Activated naive CD4-positive, alpha-beta T cell treated with anti-CD3 and anti-CD28 coated beads, Interleukin-2, amount 10 ng/mL, durations not matched to agents 7 days and 5 days (primary cell): ENCODE data around the gene GNA12.
"Not testable (repeated sequence)": the region's sequence is repeated elsewhere in the genome, so short reads cannot be mapped to it uniquely, and the experiment has no call there.

Source experiments
- CTCF ChIA-PET: fragments of 350-600 bp; sonication (Branson Sonifier 250); formaldehyde crosslinking; loops from one replicate; lab custom pipeline; 2021; ENCODE audit warnings: antibody characterized with exemption; lab: Charles Lee
- DNase-seq: peaks from one replicate; pipeline ENCODE4 v3.0.0-alpha.2; 2020
- H3K27ac Mint-ChIP-seq: one replicate; pipeline ENCODE4 v1.8.0; 2021; ENCODE audit warnings: mild to moderate bottlenecking, moderate library complexity, mixed read lengths
- H3K27me3 Mint-ChIP-seq: one replicate; pipeline ENCODE4 v1.8.0; 2021; ENCODE audit warnings: mild to moderate bottlenecking, mixed read lengths
- H3K36me3 Mint-ChIP-seq: one replicate; pipeline ENCODE4 v1.8.0; 2021; ENCODE audit warnings: mixed read lengths
- H3K4me1 Mint-ChIP-seq: one replicate; pipeline ENCODE4 v1.8.0; 2021; ENCODE audit warnings: mixed read lengths
- H3K4me3 Mint-ChIP-seq: one replicate; pipeline ENCODE4 v1.8.0; 2021; ENCODE audit warnings: mild to moderate bottlenecking, moderate library complexity, mixed read lengths
- H3K9me3 Mint-ChIP-seq: one replicate; pipeline ENCODE4 v1.8.0; 2021; ENCODE audit warnings: mixed read lengths

Gene GNA12

DNA sequence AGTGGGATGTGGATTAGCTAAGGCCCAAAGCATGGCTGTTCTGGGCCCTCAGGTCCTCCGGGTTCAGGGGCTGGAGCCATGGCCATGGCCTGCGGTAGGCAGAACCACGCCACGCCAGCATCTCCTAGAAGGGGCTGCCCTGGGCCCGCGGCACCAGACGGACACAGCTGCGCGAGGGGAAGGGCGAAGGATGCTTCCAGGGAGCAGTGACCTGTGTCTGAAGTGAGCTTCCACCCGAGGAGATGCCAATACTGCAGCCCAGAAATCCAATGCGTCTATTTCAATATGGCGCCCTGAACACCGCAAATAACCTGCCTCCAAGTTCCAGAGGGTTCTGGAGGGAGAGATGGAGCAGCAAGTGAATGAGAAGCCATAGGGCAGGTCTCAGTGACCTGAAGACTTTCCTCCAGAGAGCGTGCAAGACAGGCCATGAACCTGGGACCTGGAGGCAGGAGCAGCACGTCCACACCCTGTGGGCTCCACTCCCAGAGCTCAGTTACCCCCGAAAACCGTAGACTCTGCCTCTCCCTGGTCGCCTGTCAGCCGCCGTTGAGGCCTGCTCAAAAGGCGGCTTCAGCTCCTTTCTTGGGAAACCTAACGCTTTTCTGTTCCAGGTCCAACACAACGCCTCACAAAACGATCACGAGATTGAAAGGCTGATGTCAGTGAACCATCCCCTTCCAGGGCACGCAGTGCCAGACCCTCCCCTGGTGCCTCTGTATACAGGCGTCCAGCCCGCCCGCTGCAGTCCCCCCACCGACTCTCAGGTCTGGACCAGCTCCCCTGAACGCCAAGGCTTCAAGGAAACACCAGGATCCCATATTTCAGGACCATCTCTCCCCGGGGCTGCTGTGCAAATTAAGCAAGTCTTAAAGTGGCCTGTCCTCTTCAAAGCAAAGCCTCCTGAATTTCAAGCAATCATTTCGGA lies 118.7 kb downstream of the GNA12 start:
- H3K4me3 Mint-ChIP-seq: no peak overlapping the region
- no peaks in the 10 kb centered on the region for H3K9me3 Mint-ChIP-seq
- no peak overlapping the region for H3K27ac Mint-ChIP-seq
- peaks cover 2% of the 10 kb centered on the region for H3K36me3 Mint-ChIP-seq
- DNase-seq: no peak
- CTCF ChIA-PET: no interaction called here
- H3K4me1 Mint-ChIP-seq: peaks cover 7% of the 10 kb centered on the region
- H3K27me3 Mint-ChIP-seq: peaks cover 6% of the 10 kb centered on the region

DNA sequence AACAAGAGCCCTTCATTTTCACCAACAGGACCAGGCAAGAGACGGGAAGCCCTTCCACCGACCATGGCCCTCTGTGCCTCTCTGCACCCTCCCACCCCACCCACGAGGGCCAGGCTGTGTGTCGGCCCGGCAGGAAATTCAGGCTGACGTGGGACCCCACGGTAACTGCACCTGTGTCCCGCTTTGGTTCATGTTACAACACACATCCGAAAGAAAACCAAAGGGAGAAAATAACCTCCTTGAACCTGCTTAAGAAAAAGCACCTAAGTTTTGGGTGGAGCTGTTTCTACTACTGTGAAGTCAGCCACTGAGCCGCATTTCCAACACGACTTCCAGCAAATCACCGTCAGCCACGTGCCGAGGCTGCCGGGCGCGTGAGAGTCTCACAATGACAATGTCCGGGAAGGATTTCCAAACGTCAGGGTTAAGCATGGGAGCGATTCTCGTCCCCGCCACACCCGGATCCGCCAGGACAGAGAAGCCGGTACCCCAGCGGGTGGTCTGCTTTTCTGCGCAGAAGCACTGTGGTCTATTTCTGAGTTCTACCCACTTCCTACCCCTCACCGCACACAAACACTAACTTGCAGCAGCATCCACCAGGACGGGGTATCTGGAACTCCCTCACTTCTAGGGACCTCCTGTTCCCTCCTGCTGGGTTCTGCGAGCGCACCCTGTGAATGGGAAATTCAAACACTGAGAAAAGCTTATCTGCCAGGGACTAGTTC lies 119.5 kb downstream of the GNA12 start:
- peaks cover 14% of the 10 kb centered on the region for H3K4me1 Mint-ChIP-seq
- CTCF ChIA-PET: no interaction called here
- peaks cover 2% of the 10 kb centered on the region for H3K36me3 Mint-ChIP-seq
- no peak overlapping the region for H3K4me3 Mint-ChIP-seq
- H3K27ac Mint-ChIP-seq: no peak overlapping the region
- DNase-seq: no peak
- peaks cover 6% of the 10 kb centered on the region for H3K27me3 Mint-ChIP-seq
- no peaks in the 10 kb centered on the region for H3K9me3 Mint-ChIP-seq

DNA sequence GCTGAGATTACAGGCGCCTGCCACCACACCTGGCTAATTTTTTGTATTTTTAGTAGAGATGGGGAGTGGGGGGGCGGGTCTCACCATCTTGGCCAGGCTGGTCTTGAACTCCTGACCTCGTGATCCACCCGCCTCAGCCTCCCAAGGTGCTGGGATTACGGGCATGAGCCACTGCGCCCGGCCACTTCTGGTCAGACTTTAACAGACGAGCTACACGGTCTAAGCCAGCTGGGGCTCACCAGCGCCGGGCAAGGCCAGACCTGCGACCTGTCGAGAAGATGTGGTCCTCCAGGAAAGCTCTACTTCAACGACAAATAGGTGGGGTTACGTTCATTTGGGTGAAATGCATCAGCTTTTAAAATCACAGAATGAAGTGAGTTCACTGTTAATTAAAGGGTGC lies 120.1 kb downstream of the GNA12 start:
- H3K4me1 Mint-ChIP-seq: peaks cover 18% of the 10 kb centered on the region
- CTCF ChIA-PET, H3K9me3 Mint-ChIP-seq, H3K4me3 Mint-ChIP-seq, DNase-seq, H3K27ac Mint-ChIP-seq, H3K27me3 Mint-ChIP-seq, H3K36me3 Mint-ChIP-seq: not testable (repeated sequence)

- Mint-ChIP-seq H3K4me1 (peaks cover 25% of the 10 kb centered on the region), H3K4me3 (no peak overlapping the region), H3K27me3 (peaks cover 16% of the 10 kb centered on the region), H3K27ac (no peak overlapping the region), H3K36me3 (peaks cover 2% of the 10 kb centered on the region), H3K9me3 (no peaks in the 10 kb centered on the region)
- no peak for DNase-seq
- CTCF ChIA-PET: no interaction called here
Observed at GRCh38 chr7:2723138-2723850, 120.8 kb downstream of the GNA12 start.

GRCh38 chr7:2722591-2722990 lies 121.5 kb downstream of the GNA12 start:
- Mint-ChIP-seq H3K9me3 (no peaks in the 10 kb centered on the region), H3K36me3 (peaks cover 2% of the 10 kb centered on the region), H3K27me3 (peaks cover 18% of the 10 kb centered on the region), H3K4me3 (no peak overlapping the region), H3K4me1 (peaks cover 32% of the 10 kb centered on the region), H3K27ac (no peak overlapping the region)
- DNase-seq: no peak
- CTCF ChIA-PET: no interaction called here

DNA sequence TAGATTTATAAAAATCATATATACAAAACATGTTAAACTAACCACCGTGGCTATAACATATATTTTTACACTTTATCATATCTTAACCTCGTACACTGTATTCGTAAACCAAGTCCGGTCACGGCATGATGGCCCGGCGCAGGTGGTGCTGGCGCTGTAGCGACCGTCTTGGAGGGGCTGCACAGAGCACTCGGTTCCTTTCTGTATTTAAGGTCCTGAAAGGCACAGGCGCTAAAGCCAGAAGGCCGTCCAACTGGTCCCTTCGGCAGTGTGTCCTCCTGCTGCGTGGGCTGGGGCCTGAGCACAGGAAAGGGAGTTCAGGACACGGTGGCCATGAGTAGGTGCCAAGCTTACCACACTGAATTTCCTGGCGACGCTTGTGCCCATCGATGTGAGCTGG lies 122.3 kb downstream of the GNA12 start:
- Mint-ChIP-seq H3K4me3 (no peak overlapping the region), H3K9me3 (no peaks in the 10 kb centered on the region), H3K4me1 (peaks cover 40% of the 10 kb centered on the region), H3K27me3 (peaks cover 26% of the 10 kb centered on the region), H3K36me3 (no peaks in the 10 kb centered on the region), H3K27ac (no peak overlapping the region)
- CTCF ChIA-PET: interaction anchor here (1.1 kb wide), 1 partner anchor 51 kb away, joined by 3 read pairs; no protein-coding TSS in a partner anchor
- no peak for DNase-seq

GRCh38 chr7:2720024-2720423 lies 124.1 kb downstream of the GNA12 start:
- CTCF ChIA-PET: interaction anchor here (1.0 to 16.7 kb wide), 7 partner anchors 10 to 350 kb away, joined by 3 to 222 read pairs (median 4); no protein-coding TSS in a partner anchor
- Mint-ChIP-seq H3K36me3 (no peaks in the 10 kb centered on the region), H3K27me3 (peaks cover 37% of the 10 kb centered on the region), H3K4me3 (no peak overlapping the region), H3K27ac (peak overlapping the region; percentile 58), H3K9me3 (no peaks in the 10 kb centered on the region), H3K4me1 (peaks cover 58% of the 10 kb centered on the region)
- DNase-seq: no peak

DNA sequence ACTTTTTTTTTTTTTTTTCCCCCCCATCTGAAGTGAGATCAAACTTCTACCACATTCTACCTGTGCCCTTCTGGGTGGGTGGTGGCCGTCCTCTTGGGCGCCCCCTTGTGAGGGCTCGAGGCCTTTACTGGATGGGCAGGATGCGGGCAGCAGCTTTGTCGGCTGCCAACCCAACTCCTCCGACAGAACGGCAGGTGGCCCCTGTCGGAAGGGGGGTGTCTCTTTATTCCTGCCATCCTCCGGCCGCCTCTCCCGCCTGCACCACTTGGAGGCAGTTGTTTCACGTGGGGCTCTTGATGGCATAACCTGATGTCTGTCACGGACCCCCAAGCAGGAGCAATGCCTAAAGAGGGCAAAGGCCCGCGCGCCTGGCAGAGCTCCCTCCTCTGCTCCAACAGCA lies 125.1 kb downstream of the GNA12 start:
- Mint-ChIP-seq H3K4me3 (no peak overlapping the region), H3K9me3 (no peaks in the 10 kb centered on the region), H3K27me3 (peaks cover 46% of the 10 kb centered on the region), H3K4me1 (peaks cover 68% of the 10 kb centered on the region), H3K36me3 (no peaks in the 10 kb centered on the region), H3K27ac (no peak overlapping the region)
- CTCF ChIA-PET: interaction anchor here (0.6 to 16.7 kb wide), 10 partner anchors 10 to 145 kb away, joined by 3 to 222 read pairs (median 5); no protein-coding TSS in a partner anchor
- peak; percentile 78 for DNase-seq

GRCh38 chr7:2718296-2718965 lies 125.7 kb downstream of the GNA12 start:
- H3K27ac Mint-ChIP-seq: no peak overlapping the region
- peaks cover 74% of the 10 kb centered on the region for H3K4me1 Mint-ChIP-seq
- peaks cover 52% of the 10 kb centered on the region for H3K27me3 Mint-ChIP-seq
- no peak for DNase-seq
- H3K9me3 Mint-ChIP-seq: no peaks in the 10 kb centered on the region
- no peak overlapping the region for H3K4me3 Mint-ChIP-seq
- H3K36me3 Mint-ChIP-seq: no peaks in the 10 kb centered on the region
- CTCF ChIA-PET: interaction anchor here (0.6 to 16.7 kb wide), 11 partner anchors 9 to 144 kb away, joined by 3 to 222 read pairs (median 5); no protein-coding TSS in a partner anchor

GRCh38 chr7:2717293-2718261 lies 126.5 kb downstream of the GNA12 start:
- peak; percentile 73 for DNase-seq
- H3K36me3 Mint-ChIP-seq: no peaks in the 10 kb centered on the region

GRCh38 chr7:2716906-2717292 lies 127.2 kb downstream of the GNA12 start:
- CTCF ChIA-PET: interaction anchor here (2.9 to 16.7 kb wide), 2 partner anchors 36 to 48 kb away, joined by 10 to 222 read pairs; no protein-coding TSS in a partner anchor
- Mint-ChIP-seq H3K36me3 (no peaks in the 10 kb centered on the region), H3K27me3 (peaks cover 67% of the 10 kb centered on the region), H3K4me3 (no peak overlapping the region), H3K27ac (no peak overlapping the region), H3K9me3 (no peaks in the 10 kb centered on the region), H3K4me1 (peaks cover 83% of the 10 kb centered on the region)
- DNase-seq: no peak

More at GRCh38 chr7:2717293-2718261, 126.5 kb downstream of the GNA12 start:
- no peak overlapping the region for H3K4me3 Mint-ChIP-seq
- H3K9me3 Mint-ChIP-seq: no peaks in the 10 kb centered on the region
- CTCF ChIA-PET: interaction anchor here (0.7 to 16.7 kb wide), 6 partner anchors 8 to 48 kb away, joined by 3 to 222 read pairs (median 10); no protein-coding TSS in a partner anchor
- H3K27ac Mint-ChIP-seq: peak overlapping the region; percentile 83
- peaks cover 60% of the 10 kb centered on the region for H3K27me3 Mint-ChIP-seq
- peaks cover 79% of the 10 kb centered on the region for H3K4me1 Mint-ChIP-seq

DNA sequence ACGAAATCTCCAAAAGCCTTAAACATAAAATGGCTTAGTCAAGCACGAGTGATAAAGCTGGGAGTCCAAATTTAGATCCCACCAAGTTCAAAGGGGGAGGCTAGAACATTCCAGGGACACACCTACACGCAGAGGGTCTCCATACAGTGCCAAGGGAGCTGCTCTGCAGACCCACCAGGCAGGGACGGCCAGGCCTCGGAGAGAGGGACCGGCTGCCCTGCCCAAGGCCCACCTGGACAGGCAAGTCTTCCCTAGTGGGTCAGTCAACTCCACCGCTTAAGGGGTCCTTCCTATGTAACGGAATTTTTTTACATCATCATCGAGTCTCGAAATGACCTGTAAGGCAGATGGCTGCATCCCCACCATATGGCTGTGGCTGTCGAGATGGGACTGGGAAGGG lies 127.6 kb downstream of the GNA12 start:
- CTCF ChIA-PET: interaction anchor here (0.9 to 16.7 kb wide), 3 partner anchors 19 to 47 kb away, joined by 3 to 222 read pairs (median 10); no protein-coding TSS in a partner anchor
- no peak for DNase-seq
- no peaks in the 10 kb centered on the region for H3K36me3 Mint-ChIP-seq
- H3K9me3 Mint-ChIP-seq: no peaks in the 10 kb centered on the region
- H3K4me3 Mint-ChIP-seq: no peak overlapping the region
- peaks cover 86% of the 10 kb centered on the region for H3K4me1 Mint-ChIP-seq
- H3K27ac Mint-ChIP-seq: peak overlapping the region; percentile 91
- peaks cover 68% of the 10 kb centered on the region for H3K27me3 Mint-ChIP-seq
